ENCODE measurements around the gene GDE1. TPM values are rescaled to one million over a fixed set of nuclear protein-coding genes. Genes with fewer than 3 reads are reported as not detected.
"Not testable (repeated sequence)": the region's sequence is repeated elsewhere in the genome, so short reads cannot be mapped to it uniquely, and the experiment has no call there.

GDE1 gene
- total RNA-seq, 1 donor from 2014 or later: 31.2 TPM

- TF ChIP-seq CTCF (IDR thresholded peaks at IDR 0.05) (no peak), POLR2A (IDR thresholded peaks at IDR 0.05) (no peak), POLR2AphosphoS5 (IDR thresholded peaks at IDR 0.05; ENCODE audit: insufficient read depth in 1 of 2, low read depth in 1 of 2) (no peak)
- H3K36me3 ChIP-seq: peaks cover 0 to 49% of the 10 kb centered on the region in 2 donors
- intact Hi-C loops (cut with DNase I): no loop called here
- no peaks in the 10 kb centered on the region for H3K4me1 ChIP-seq
- DNase-seq (ENCODE audit: extremely low spot score in 2 of 2): no peak
- no peak overlapping the region for H3K4me3 ChIP-seq
- no peak overlapping the region for H3K27ac ChIP-seq
- no peaks in the 10 kb centered on the region for H3K27me3 ChIP-seq
- H3K9me3 ChIP-seq: no peaks in the 10 kb centered on the region
Observed at GRCh38 chr16:19548144-19548543, 26.2 kb upstream of the GDE1 start.

GRCh38 chr16:19543278-19543996 is 21.5 kb upstream of the GDE1 start:
- H3K27ac ChIP-seq; H3K4me1 ChIP-seq; DNase-seq (ENCODE audit: extremely low spot score in 2 of 2); intact Hi-C loops (cut with DNase I); H3K4me3 ChIP-seq; H3K27me3 ChIP-seq; H3K9me3 ChIP-seq: not testable (repeated sequence)
- H3K36me3 ChIP-seq: peaks cover 0 to 53% of the 10 kb centered on the region in 2 donors

GRCh38 chr16:19542138-19542821 is 20.4 kb upstream of the GDE1 start:
- intact Hi-C loops (cut with DNase I): no loop called here
- Histone ChIP-seq H3K4me1 (no peaks in the 10 kb centered on the region), H3K27ac (no peak overlapping the region), H3K9me3 (no peaks in the 10 kb centered on the region), H3K27me3 (no peaks in the 10 kb centered on the region), H3K4me3 (no peak overlapping the region), H3K36me3 (peaks cover 0 to 43% of the 10 kb centered on the region in 2 donors)
- DNase-seq (ENCODE audit: extremely low spot score in 2 of 2): no peak
- TF ChIP-seq POLR2AphosphoS5 (IDR thresholded peaks at IDR 0.05; ENCODE audit: insufficient read depth in 1 of 2, low read depth in 1 of 2) (no peak), POLR2A (IDR thresholded peaks at IDR 0.05) (no peak), CTCF (IDR thresholded peaks at IDR 0.05) (no peak)

- intact Hi-C loops (cut with DNase I): no loop called here
- Histone ChIP-seq H3K36me3 (peaks cover 0 to 43% of the 10 kb centered on the region in 2 donors), H3K4me1 (no peaks in the 10 kb centered on the region), H3K27me3 (no peaks in the 10 kb centered on the region), H3K9me3 (no peaks in the 10 kb centered on the region), H3K27ac (no peak overlapping the region), H3K4me3 (no peak overlapping the region)
- TF ChIP-seq CTCF (IDR thresholded peaks at IDR 0.05): no peak
- TF ChIP-seq POLR2A (IDR thresholded peaks at IDR 0.05): no peak
- no peak for TF ChIP-seq POLR2AphosphoS5 (IDR thresholded peaks at IDR 0.05; ENCODE audit: insufficient read depth in 1 of 2, low read depth in 1 of 2)
- DNase-seq (ENCODE audit: extremely low spot score in 2 of 2): no peak
Observed at GRCh38 chr16:19540241-19540970, 18.5 kb upstream of the GDE1 start.

GRCh38 chr16:19532601-19533000 is 10.7 kb upstream of the GDE1 start:
- DNase-seq (ENCODE audit: extremely low spot score in 2 of 2): no peak
- H3K27me3 ChIP-seq: no peaks in the 10 kb centered on the region
- no peaks in the 10 kb centered on the region for H3K4me1 ChIP-seq
- no peak overlapping the region for H3K27ac ChIP-seq
- peaks cover 0 to 34% of the 10 kb centered on the region in 2 donors for H3K36me3 ChIP-seq
- H3K4me3 ChIP-seq: no peak overlapping the region
- no peaks in the 10 kb centered on the region for H3K9me3 ChIP-seq
- intact Hi-C loops (cut with DNase I): no loop called here
- TF ChIP-seq POLR2AphosphoS5 (IDR thresholded peaks at IDR 0.05; ENCODE audit: insufficient read depth in 1 of 2, low read depth in 1 of 2) (no peak), CTCF (IDR thresholded peaks at IDR 0.05) (no peak), POLR2A (IDR thresholded peaks at IDR 0.05) (no peak)

Data from vagina (tissue), 2 donors.